ENCODE results near the gene CENPO. TPM values are rescaled to one million over a fixed set of nuclear protein-coding genes. Genes with fewer than 3 reads are reported as not detected.

Gene CENPO
- total RNA-seq, 2 experiments from 2014 or later, result 53.6 to 59.2 TPM

DNA sequence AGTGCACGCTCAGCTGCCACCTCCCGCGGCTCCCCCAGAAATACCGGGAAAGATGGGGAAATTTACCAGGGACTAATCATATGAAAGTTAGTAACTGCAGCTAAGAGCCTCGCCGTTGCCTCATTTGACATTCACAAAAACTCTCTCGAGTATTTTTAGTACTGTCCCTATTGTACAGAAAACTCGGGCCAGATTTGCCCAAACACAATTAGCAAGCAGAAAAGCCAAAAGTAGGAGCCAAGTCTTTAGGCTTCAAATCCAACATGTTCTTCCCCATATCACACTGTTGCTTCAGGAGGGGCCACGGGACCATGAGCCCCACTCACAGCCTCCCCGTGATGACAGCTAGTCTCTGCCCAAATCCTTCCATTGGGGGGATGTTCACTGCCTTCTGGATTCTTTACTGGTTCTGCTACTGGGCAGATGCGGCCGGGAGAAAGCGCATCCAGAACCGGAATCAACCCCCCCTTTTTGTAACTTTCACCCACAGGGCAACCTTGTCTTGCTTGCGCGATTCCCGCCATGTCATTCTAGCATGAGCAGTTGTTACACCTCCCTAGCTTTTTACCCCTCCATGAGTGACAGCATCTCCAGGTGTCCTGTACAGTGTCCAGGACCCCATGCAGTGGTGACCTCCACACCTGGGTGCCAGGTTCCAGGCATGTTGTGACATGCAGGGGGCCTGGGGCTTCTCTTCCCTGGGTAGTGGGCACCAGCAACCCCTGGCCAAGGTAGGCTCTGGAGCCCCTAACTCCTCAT, 35.2 kb downstream of the CENPO start:
- Histone ChIP-seq H2AFZ (ENCODE audit: low read length) (no peak overlapping the region), H3K27ac (ENCODE audit: low read depth, low read length, poor library complexity, severe bottlenecking) (no peak overlapping the region), H3K4me3 (ENCODE audit: low read depth, low read length, poor library complexity, severe bottlenecking) (no peak overlapping the region), H4K20me1 (ENCODE audit: insufficient read depth, low read length) (no peaks in the 10 kb centered on the region), H3K4me2 (ENCODE audit: low read length) (no peak overlapping the region), H3K9me3 (ENCODE audit: low read length) (no peaks in the 10 kb centered on the region), H3K36me3 (ENCODE audit: insufficient read depth, low read length) (peaks cover 50% of the 10 kb centered on the region), H3K9me2 (ENCODE audit: insufficient read depth, low read length) (no peaks in the 10 kb centered on the region), H3K4me1 (ENCODE audit: insufficient read depth, low read length, poor library complexity, severe bottlenecking) (peaks cover 20% of the 10 kb centered on the region), H3K79me2 (ENCODE audit: insufficient read depth, low read depth, low read length) (no peaks in the 10 kb centered on the region)
- no TSS peak for BruUV-seq (replicated peaks)
- intact Hi-C loops (cut with micrococcal nuclease; ENCODE audit: unreplicated experiment), result loop anchor here (5.0 kb wide), 1 partner anchor 299 kb away; no protein-coding TSS in a partner anchor
- ChIA-PET CTCF (ENCODE audit: unreplicated experiment) (interaction anchor here (1.0 to 1.2 kb wide), 2 partner anchors 215 to 418 kb away, joined by 4 read pairs; no protein-coding TSS in a partner anchor), POLR2A (interaction anchor here (0.7 kb wide), 1 partner anchor 215 kb away, joined by 7 read pairs; no protein-coding TSS in a partner anchor)
- TF ChIP-seq CTCF (conservative IDR thresholded peaks at IDR 0.05; ENCODE audit: low read length) (no peak), EZH2phosphoT487 (IDR thresholded peaks at IDR 0.05; ENCODE audit: borderline replicate concordance, low read depth, low read length) (no peak)
- no peak for DNase-seq (ENCODE audit: low spot score)

- DNase-seq (ENCODE audit: low spot score), result no peak
- POLR2A ChIA-PET, result no interaction called here
- peaks cover 41% of the 10 kb centered on the region for H3K36me3 ChIP-seq (ENCODE audit: insufficient read depth, low read length)
- no peak overlapping the region for H3K27ac ChIP-seq (ENCODE audit: low read depth, low read length, poor library complexity, severe bottlenecking)
- H3K4me1 ChIP-seq (ENCODE audit: insufficient read depth, low read length, poor library complexity, severe bottlenecking), result peaks cover 20% of the 10 kb centered on the region
- no peak for TF ChIP-seq CTCF (conservative IDR thresholded peaks at IDR 0.05; ENCODE audit: low read length)
- no peak for TF ChIP-seq EZH2phosphoT487 (IDR thresholded peaks at IDR 0.05; ENCODE audit: borderline replicate concordance, low read depth, low read length)
- no TSS peak for BruUV-seq (replicated peaks)
- CTCF ChIA-PET (ENCODE audit: unreplicated experiment), result interaction anchor here (0.6 kb wide), 1 partner anchor 299 kb away, joined by 3 read pairs; no protein-coding TSS in a partner anchor
- H2AFZ ChIP-seq (ENCODE audit: low read length), result no peak overlapping the region
- H3K9me2 ChIP-seq (ENCODE audit: insufficient read depth, low read length), result no peaks in the 10 kb centered on the region
- no peak overlapping the region for H3K4me2 ChIP-seq (ENCODE audit: low read length)
- H3K79me2 ChIP-seq (ENCODE audit: insufficient read depth, low read depth, low read length), result no peaks in the 10 kb centered on the region
- no peaks in the 10 kb centered on the region for H4K20me1 ChIP-seq (ENCODE audit: insufficient read depth, low read length)
- intact Hi-C loops (cut with micrococcal nuclease; ENCODE audit: unreplicated experiment), result no loop called here
- no peaks in the 10 kb centered on the region for H3K9me3 ChIP-seq (ENCODE audit: low read length)
- no peak overlapping the region for H3K4me3 ChIP-seq (ENCODE audit: low read depth, low read length, poor library complexity, severe bottlenecking)
These were observed 37.1 kb downstream of the CENPO start for GRCh38 chr2:24830351-24830750.

DNA sequence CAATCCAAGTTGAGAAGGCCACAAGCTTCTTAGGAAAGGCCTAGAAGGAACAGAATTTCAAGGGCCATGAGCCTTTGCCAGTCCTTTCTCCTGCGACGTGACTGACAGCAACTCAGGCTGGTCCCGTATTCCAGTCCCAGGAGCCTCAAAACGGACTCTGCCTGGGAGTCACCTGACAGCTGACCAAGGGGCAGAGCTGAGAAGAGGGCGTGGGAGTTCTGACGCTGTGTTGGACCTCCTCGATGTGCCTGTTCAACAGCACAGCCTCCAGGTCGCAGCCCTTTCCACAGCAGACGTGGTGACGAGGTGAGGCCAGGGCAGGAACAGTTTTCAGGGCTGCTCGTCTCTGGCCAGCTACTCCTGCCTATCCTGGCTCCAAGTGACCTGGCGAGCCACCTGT, 37.6 kb downstream of the CENPO start:
- no peak overlapping the region for H3K27ac ChIP-seq (ENCODE audit: low read depth, low read length, poor library complexity, severe bottlenecking)
- H3K79me2 ChIP-seq (ENCODE audit: insufficient read depth, low read depth, low read length), result no peaks in the 10 kb centered on the region
- peaks cover 38% of the 10 kb centered on the region for H3K36me3 ChIP-seq (ENCODE audit: insufficient read depth, low read length)
- intact Hi-C loops (cut with micrococcal nuclease; ENCODE audit: unreplicated experiment), result no loop called here
- H4K20me1 ChIP-seq (ENCODE audit: insufficient read depth, low read length), result no peaks in the 10 kb centered on the region
- peaks cover 18% of the 10 kb centered on the region for H3K4me1 ChIP-seq (ENCODE audit: insufficient read depth, low read length, poor library complexity, severe bottlenecking)
- no TSS peak for BruUV-seq (replicated peaks)
- H3K4me3 ChIP-seq (ENCODE audit: low read depth, low read length, poor library complexity, severe bottlenecking), result no peak overlapping the region
- ChIA-PET POLR2A (no interaction called here), CTCF (ENCODE audit: unreplicated experiment) (no interaction called here)
- H3K9me2 ChIP-seq (ENCODE audit: insufficient read depth, low read length), result no peaks in the 10 kb centered on the region
- no peak overlapping the region for H3K4me2 ChIP-seq (ENCODE audit: low read length)
- no peak overlapping the region for H2AFZ ChIP-seq (ENCODE audit: low read length)
- no peaks in the 10 kb centered on the region for H3K9me3 ChIP-seq (ENCODE audit: low read length)
- no peak for DNase-seq (ENCODE audit: low spot score)
- TF ChIP-seq CTCF (conservative IDR thresholded peaks at IDR 0.05; ENCODE audit: low read length) (no peak), EZH2phosphoT487 (IDR thresholded peaks at IDR 0.05; ENCODE audit: borderline replicate concordance, low read depth, low read length) (no peak)
